OCI-LY7 (cell line): ENCODE measurements around the gene ASB4. TPM values are rescaled to one million over a fixed set of nuclear protein-coding genes. Genes with fewer than 3 reads are reported as not detected.
"Not testable (repeated sequence)": the region's sequence is repeated elsewhere in the genome, so short reads cannot be mapped to it uniquely, and the experiment has no call there.

Experiments
- BruUV-seq: library from RNA; stranded (reverse); fragments of 400-500 nt; replicated peaks from 2 replicates; lab custom pipeline; 2021; lab: Mats Ljungman, UMichigan
- CTCF ChIA-PET: fragments of 300-600 bp; sonication (Branson Sonifier 250); formaldehyde crosslinking; loops from one replicate; lab custom pipeline; 2022; ENCODE audit warnings: antibody characterized with exemption; ENCODE audit not compliant: unreplicated experiment; lab: Charles Lee
- POLR2A ChIA-PET: fragments of 300-600 bp; sonication (Branson Sonifier 250); formaldehyde crosslinking; loops from one replicate; lab custom pipeline; 2022; ENCODE audit warnings: antibody characterized with exemption; lab: Charles Lee
- DNase-seq: peaks from one replicate; pipeline ENCODE4 v3.0.0-alpha.2; 2015; ENCODE audit warnings: low spot score
- H2AFZ ChIP-seq: fragments of 200-600 bp; sonication (generic), shearing (Covaris generic); 2 replicates; pipeline ENCODE4 v1.6.1; 2014; ENCODE audit warnings: mild to moderate bottlenecking, antibody characterized with exemption, low read length, moderate library complexity
- H3K27ac ChIP-seq: fragments of 200-600 bp; sonication (generic); 2 replicates; pipeline ENCODE4 v1.5.1; 2014; ENCODE audit warnings: mixed run types, low read depth, mild to moderate bottlenecking, moderate library complexity, low read length, inconsistent platforms; ENCODE audit not compliant: poor library complexity, severe bottlenecking
- H3K36me3 ChIP-seq: fragments of 200-600 bp; sonication (generic); 2 replicates; pipeline ENCODE4 v1.6.1; 2014; ENCODE audit warnings: mild to moderate bottlenecking, antibody characterized with exemption, low read length, moderate library complexity, mixed read lengths; ENCODE audit not compliant: insufficient read depth
- H3K4me1 ChIP-seq: fragments of 200-600 bp; sonication (generic); 2 replicates; pipeline ENCODE4 v1.5.1; 2014; ENCODE audit warnings: mild to moderate bottlenecking, low read length; ENCODE audit not compliant: insufficient read depth, poor library complexity, severe bottlenecking
- H3K4me2 ChIP-seq: fragments of 200-600 bp; sonication (generic); 2 replicates; pipeline ENCODE4 v1.6.1; 2014; ENCODE audit warnings: mild to moderate bottlenecking, low read length
- H3K4me3 ChIP-seq: fragments of 200-600 bp; sonication (generic); 2 replicates; pipeline ENCODE4 v1.5.1; 2014; ENCODE audit warnings: mild to moderate bottlenecking, low read depth, low read length; ENCODE audit not compliant: poor library complexity, severe bottlenecking
- H3K79me2 ChIP-seq: fragments of 200-600 bp; sonication (generic); 2 replicates; pipeline ENCODE4 v1.6.1; 2016; ENCODE audit warnings: low read depth, mild to moderate bottlenecking, low read length, moderate library complexity, mixed read lengths; ENCODE audit not compliant: insufficient read depth
- H3K9me2 ChIP-seq: fragments of 200-600 bp; sonication (generic); 2 replicates; pipeline ENCODE4 v1.6.1; 2016; ENCODE audit warnings: mild to moderate bottlenecking, low read length, mixed read lengths; ENCODE audit not compliant: insufficient read depth
- H3K9me3 ChIP-seq: fragments of 200-600 bp; sonication (generic); 2 replicates; pipeline ENCODE4 v1.6.1; 2014; ENCODE audit warnings: mild to moderate bottlenecking, mixed run types, low read length, mixed read lengths
- H4K20me1 ChIP-seq: fragments of 200-600 bp; sonication (generic); 2 replicates; pipeline ENCODE4 v1.6.1; 2014; ENCODE audit warnings: mild to moderate bottlenecking, antibody characterized with exemption, low read length, moderate library complexity, mixed read lengths; ENCODE audit not compliant: insufficient read depth
- EZH2phosphoT487 ChIP-seq: fragments of 200-600 bp; sonication (generic); IDR thresholded peaks from 2 replicates; pipeline ENCODE4 v1.6.1; 2018; ENCODE audit warnings: low read depth, borderline replicate concordance, mild to moderate bottlenecking, mixed run types, antibody characterized with exemption, low read length, moderate library complexity, mixed read lengths
- intact Hi-C: fragments of 100-400 bp; cut with micrococcal nuclease; formaldehyde crosslinking; loops from one replicate; pipeline ENCODE4 v1.10.0; 2022; ENCODE audit not compliant: unreplicated experiment
- total RNA-seq, 2 experiments: library from RNA; depleted of rRNA in 1 of 2; stranded (reverse); fragments of >200 nt in 1 of 2; shearing (Covaris generic) in 1 of 2; gene quantifications; 2 replicates each; pipeline ENCODE4 v1.2.3, GENCODE V29; 2014 to 2022
- TF ChIP-seq, protein P1 (sequence below): fragments of 200-600 bp; sonication (generic); conservative IDR thresholded peaks from 2 replicates; pipeline ENCODE4 v1.5.1; 2014; ENCODE audit warnings: mild to moderate bottlenecking, antibody characterized with exemption, low read length, moderate library complexity, mixed read lengths

ASB4 gene
- total RNA-seq, 2 experiments from 2014 or later = not detected

GRCh38 chr7:95446618-95447017, 39.1 kb upstream of the ASB4 start:
- Histone ChIP-seq H3K36me3 (no peaks in the 10 kb centered on the region), H3K9me2 (no peaks in the 10 kb centered on the region), H2AFZ (no peak overlapping the region), H3K9me3 (no peaks in the 10 kb centered on the region), H4K20me1 (no peaks in the 10 kb centered on the region), H3K27ac (no peak overlapping the region), H3K4me2 (no peak overlapping the region), H3K4me1 (no peaks in the 10 kb centered on the region), H3K79me2 (no peaks in the 10 kb centered on the region), H3K4me3 (no peak overlapping the region)
- DNase-seq = no peak
- intact Hi-C loops = no loop called here
- TF ChIP-seq, protein P1, sequence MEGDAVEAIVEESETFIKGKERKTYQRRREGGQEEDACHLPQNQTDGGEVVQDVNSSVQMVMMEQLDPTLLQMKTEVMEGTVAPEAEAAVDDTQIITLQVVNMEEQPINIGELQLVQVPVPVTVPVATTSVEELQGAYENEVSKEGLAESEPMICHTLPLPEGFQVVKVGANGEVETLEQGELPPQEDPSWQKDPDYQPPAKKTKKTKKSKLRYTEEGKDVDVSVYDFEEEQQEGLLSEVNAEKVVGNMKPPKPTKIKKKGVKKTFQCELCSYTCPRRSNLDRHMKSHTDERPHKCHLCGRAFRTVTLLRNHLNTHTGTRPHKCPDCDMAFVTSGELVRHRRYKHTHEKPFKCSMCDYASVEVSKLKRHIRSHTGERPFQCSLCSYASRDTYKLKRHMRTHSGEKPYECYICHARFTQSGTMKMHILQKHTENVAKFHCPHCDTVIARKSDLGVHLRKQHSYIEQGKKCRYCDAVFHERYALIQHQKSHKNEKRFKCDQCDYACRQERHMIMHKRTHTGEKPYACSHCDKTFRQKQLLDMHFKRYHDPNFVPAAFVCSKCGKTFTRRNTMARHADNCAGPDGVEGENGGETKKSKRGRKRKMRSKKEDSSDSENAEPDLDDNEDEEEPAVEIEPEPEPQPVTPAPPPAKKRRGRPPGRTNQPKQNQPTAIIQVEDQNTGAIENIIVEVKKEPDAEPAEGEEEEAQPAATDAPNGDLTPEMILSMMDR = no peak
- no peak for TF ChIP-seq EZH2phosphoT487
- CTCF ChIA-PET = no interaction called here
- POLR2A ChIA-PET = interaction anchor here (0.6 kb wide), 1 partner anchor 72 kb away, joined by 3 read pairs; no protein-coding TSS in a partner anchor
- no TSS peak for BruUV-seq

GRCh38 chr7:95454438-95455045, 31.2 kb upstream of the ASB4 start:
- ChIA-PET CTCF (no interaction called here), POLR2A (interaction anchor here (0.6 kb wide), 1 partner anchor 1357 kb away, joined by 3 read pairs; no protein-coding TSS in a partner anchor)
- no peak for TF ChIP-seq EZH2phosphoT487
- TF ChIP-seq, protein P1 = no peak
- Histone ChIP-seq H3K4me2 (no peak overlapping the region), H4K20me1 (no peaks in the 10 kb centered on the region), H3K4me3 (no peak overlapping the region), H3K9me3 (no peaks in the 10 kb centered on the region), H3K79me2 (no peaks in the 10 kb centered on the region), H3K9me2 (no peaks in the 10 kb centered on the region), H3K36me3 (no peaks in the 10 kb centered on the region), H3K4me1 (no peaks in the 10 kb centered on the region), H2AFZ (no peak overlapping the region), H3K27ac (no peak overlapping the region)
- no TSS peak for BruUV-seq
- DNase-seq = no peak
- intact Hi-C loops = no loop called here

GRCh38 chr7:95457947-95458346, 27.8 kb upstream of the ASB4 start:
- H3K9me3 ChIP-seq = no peaks in the 10 kb centered on the region
- intact Hi-C loops = no loop called here
- no peaks in the 10 kb centered on the region for H3K9me2 ChIP-seq
- no peak for DNase-seq
- H3K4me3 ChIP-seq = no peak overlapping the region
- TF ChIP-seq, protein P1 = no peak
- TF ChIP-seq EZH2phosphoT487 = no peak
- no peaks in the 10 kb centered on the region for H3K4me1 ChIP-seq
- BruUV-seq = no TSS peak
- H4K20me1 ChIP-seq = no peaks in the 10 kb centered on the region
- no peaks in the 10 kb centered on the region for H3K79me2 ChIP-seq
- no peaks in the 10 kb centered on the region for H3K36me3 ChIP-seq
- ChIA-PET CTCF (no interaction called here), POLR2A (interaction anchor here (0.7 kb wide), 1 partner anchor 89 kb away, joined by 3 read pairs; no protein-coding TSS in a partner anchor)
- H2AFZ ChIP-seq = no peak overlapping the region
- no peak overlapping the region for H3K27ac ChIP-seq
- no peak overlapping the region for H3K4me2 ChIP-seq

DNA sequence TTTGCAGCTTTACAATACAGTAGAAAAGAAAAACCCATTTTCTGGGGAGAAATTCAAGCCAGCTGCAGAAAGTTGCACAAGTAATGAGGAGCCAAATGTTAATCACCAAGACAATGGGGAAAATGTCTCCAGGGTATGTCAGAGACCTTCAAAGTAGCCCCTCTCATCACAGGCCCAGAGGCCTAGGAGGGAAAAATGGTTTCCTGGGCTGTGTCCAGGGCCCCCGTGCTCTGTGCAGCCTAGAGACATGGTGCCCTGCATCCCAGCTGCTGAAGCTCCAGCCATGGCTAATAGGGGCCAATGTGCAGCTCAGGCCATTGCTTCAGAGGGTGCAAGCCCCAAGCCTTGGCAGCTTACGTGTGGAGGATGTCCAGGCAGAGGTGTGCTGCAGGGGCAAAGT, 25.1 kb upstream of the ASB4 start:
- H3K27ac ChIP-seq, H4K20me1 ChIP-seq, H3K9me3 ChIP-seq, DNase-seq, H3K4me3 ChIP-seq, H3K9me2 ChIP-seq, H3K36me3 ChIP-seq, H3K4me1 ChIP-seq, POLR2A ChIA-PET, intact Hi-C loops, BruUV-seq, H3K79me2 ChIP-seq, H3K4me2 ChIP-seq, H2AFZ ChIP-seq, CTCF ChIA-PET: not testable (repeated sequence)
